ENCODE results near the gene JAKMIP2. TPM values are rescaled to one million over a fixed set of nuclear protein-coding genes. Genes with fewer than 3 reads are reported as not detected.

JAKMIP2 gene
- total RNA-seq, 4 donors from 2014 or later, result 0.09 to 2.9 (median 0.18) TPM; not detected in 1

GRCh38 chr5:147611483-147611882 is 171.0 kb downstream of the JAKMIP2 start:
- no peaks in the 10 kb centered on the region for H3K9me3 ChIP-seq
- 62 to 68% methylated on average over 3 to 4 of the region's 4 CpGs for WGBS, 2 donors
- no peaks in the 10 kb centered on the region for H3K4me1 ChIP-seq
- H3K27me3 ChIP-seq, result peaks cover 0 to 13% (median 0%) of the 10 kb centered on the region in 4 donors
- no peak for DNase-seq
- intact Hi-C loops (cut with DNase I), result no loop called here
- H3K36me3 ChIP-seq, result no peaks in the 10 kb centered on the region
- TF ChIP-seq CTCF (IDR thresholded peaks at IDR 0.05), result no peak
- TF ChIP-seq POLR2A (IDR thresholded peaks at IDR 0.05), result no peak
- H3K4me3 ChIP-seq, result no peak overlapping the region
- no peak overlapping the region for H3K27ac ChIP-seq

GRCh38 chr5:147610798-147611197 is 171.7 kb downstream of the JAKMIP2 start:
- no peak for TF ChIP-seq POLR2A (IDR thresholded peaks at IDR 0.05)
- TF ChIP-seq CTCF (IDR thresholded peaks at IDR 0.05), result no peak
- H3K4me1 ChIP-seq, result no peaks in the 10 kb centered on the region
- no peak for DNase-seq
- no peaks in the 10 kb centered on the region for H3K9me3 ChIP-seq
- intact Hi-C loops (cut with DNase I), result no loop called here
- 85 to 87% methylated on average over 2 to 3 of the region's 3 CpGs for WGBS, 2 donors
- H3K4me3 ChIP-seq, result no peak overlapping the region
- no peak overlapping the region for H3K27ac ChIP-seq
- H3K27me3 ChIP-seq, result peaks cover 0 to 13% (median 0%) of the 10 kb centered on the region in 4 donors
- H3K36me3 ChIP-seq, result no peaks in the 10 kb centered on the region

GRCh38 chr5:147601652-147602051 is 180.9 kb downstream of the JAKMIP2 start:
- H3K27me3 ChIP-seq, result no peaks in the 10 kb centered on the region
- H3K36me3 ChIP-seq, result no peaks in the 10 kb centered on the region
- intact Hi-C loops (cut with DNase I), result no loop called here
- no peaks in the 10 kb centered on the region for H3K4me1 ChIP-seq
- H3K27ac ChIP-seq, result no peak overlapping the region
- TF ChIP-seq POLR2A (IDR thresholded peaks at IDR 0.05) (no peak), CTCF (IDR thresholded peaks at IDR 0.05) (no peak)
- H3K4me3 ChIP-seq, result no peak overlapping the region
- DNase-seq, result no peak
- 0% methylated on average over 1 of the region's 1 CpG for WGBS, 2 donors
- no peaks in the 10 kb centered on the region for H3K9me3 ChIP-seq

- WGBS, 2 donors, result 43 to 45% methylated on average over 1 of the region's 1 CpG
- no peak overlapping the region for H3K4me3 ChIP-seq
- intact Hi-C loops (cut with DNase I), result no loop called here
Observed at GRCh38 chr5:147591120-147591519, 191.4 kb downstream of the JAKMIP2 start.

GRCh38 chr5:147590096-147590495 is 192.4 kb downstream of the JAKMIP2 start:
- no peak for DNase-seq
- TF ChIP-seq POLR2A (IDR thresholded peaks at IDR 0.05) (no peak), CTCF (IDR thresholded peaks at IDR 0.05) (no peak)
- Histone ChIP-seq H3K36me3 (no peaks in the 10 kb centered on the region), H3K4me1 (no peaks in the 10 kb centered on the region), H3K27me3 (no peaks in the 10 kb centered on the region), H3K4me3 (no peak overlapping the region), H3K9me3 (no peaks in the 10 kb centered on the region), H3K27ac (no peak overlapping the region)
- intact Hi-C loops (cut with DNase I), result no loop called here

More at GRCh38 chr5:147591120-147591519, 191.4 kb downstream of the JAKMIP2 start:
- no peak for DNase-seq
- Histone ChIP-seq H3K4me1 (no peaks in the 10 kb centered on the region), H3K9me3 (no peaks in the 10 kb centered on the region), H3K27me3 (no peaks in the 10 kb centered on the region), H3K36me3 (no peaks in the 10 kb centered on the region), H3K27ac (no peak overlapping the region)
- no peak for TF ChIP-seq POLR2A (IDR thresholded peaks at IDR 0.05)
- no peak for TF ChIP-seq CTCF (IDR thresholded peaks at IDR 0.05)
